Measurements from ENCODE around the gene TRMT112.
A peak's percentile ranks its signal among the peaks of the same experiment; 100 is the strongest.

The TRMT112 gene

DNA sequence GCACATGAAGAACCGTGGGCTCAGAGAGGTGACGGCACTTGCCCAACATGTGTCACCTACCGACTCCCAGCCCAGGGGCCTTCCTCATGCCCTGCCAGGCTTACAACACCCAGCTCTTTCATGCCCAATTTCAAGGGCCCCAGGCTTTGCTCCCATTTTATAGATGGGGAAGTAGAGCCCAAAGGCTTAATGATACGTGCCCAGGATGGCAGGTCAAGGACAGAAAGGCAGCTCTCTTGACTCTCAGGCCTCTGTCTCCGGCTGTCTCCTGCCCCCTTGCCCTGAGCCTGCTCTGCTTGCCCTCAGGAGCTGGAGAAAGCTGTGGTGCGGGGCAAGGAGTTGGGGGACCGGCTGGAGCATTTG is 31.6 kb upstream of the TRMT112 start:
- DNase-seq (ENCODE audit: low read depth), result no peak
- H3K4me3 ChIP-seq (ENCODE audit: low read depth, low read length), result no peak overlapping the region
- TF ChIP-seq CTCF (conservative IDR thresholded peaks at IDR 0.05; ENCODE audit: low read depth, low read length), result no peak

DNA sequence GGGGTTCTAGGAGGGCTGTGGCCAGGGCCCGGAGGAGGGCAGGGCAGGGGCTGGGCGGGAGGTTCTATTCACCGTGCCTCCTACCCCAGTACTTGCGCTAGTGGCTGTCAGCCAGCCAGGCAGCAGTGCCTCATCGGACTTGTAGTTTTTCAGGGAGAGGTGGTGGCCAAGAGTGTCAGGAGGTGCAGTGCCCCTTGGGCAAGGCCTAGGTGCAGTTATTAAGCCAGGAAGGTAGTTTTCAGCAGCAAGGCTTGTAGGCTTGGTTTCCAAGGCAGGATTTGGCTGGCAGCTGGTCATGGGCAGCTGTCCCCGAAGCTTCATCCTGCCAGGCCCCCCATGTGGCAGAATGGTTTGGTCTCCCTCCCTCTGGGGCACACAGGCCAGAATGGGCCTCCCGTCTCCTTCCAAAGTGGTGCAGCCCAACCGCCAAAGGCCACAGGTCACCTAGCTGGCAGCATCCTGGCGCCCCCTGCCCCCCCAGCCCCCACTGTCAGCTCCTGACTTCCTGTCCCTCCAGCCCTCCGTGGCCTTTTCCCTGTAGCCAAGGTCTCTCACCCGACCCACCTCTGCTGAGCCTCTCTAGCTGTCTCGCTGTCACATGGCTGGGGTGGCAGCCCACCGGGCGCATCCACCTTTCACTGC is 31.1 kb upstream of the TRMT112 start:
- no peak overlapping the region for H3K4me3 ChIP-seq (ENCODE audit: low read depth, low read length)
- TF ChIP-seq CTCF (conservative IDR thresholded peaks at IDR 0.05; ENCODE audit: low read depth, low read length), result no peak
- no peak for DNase-seq (ENCODE audit: low read depth)

DNA sequence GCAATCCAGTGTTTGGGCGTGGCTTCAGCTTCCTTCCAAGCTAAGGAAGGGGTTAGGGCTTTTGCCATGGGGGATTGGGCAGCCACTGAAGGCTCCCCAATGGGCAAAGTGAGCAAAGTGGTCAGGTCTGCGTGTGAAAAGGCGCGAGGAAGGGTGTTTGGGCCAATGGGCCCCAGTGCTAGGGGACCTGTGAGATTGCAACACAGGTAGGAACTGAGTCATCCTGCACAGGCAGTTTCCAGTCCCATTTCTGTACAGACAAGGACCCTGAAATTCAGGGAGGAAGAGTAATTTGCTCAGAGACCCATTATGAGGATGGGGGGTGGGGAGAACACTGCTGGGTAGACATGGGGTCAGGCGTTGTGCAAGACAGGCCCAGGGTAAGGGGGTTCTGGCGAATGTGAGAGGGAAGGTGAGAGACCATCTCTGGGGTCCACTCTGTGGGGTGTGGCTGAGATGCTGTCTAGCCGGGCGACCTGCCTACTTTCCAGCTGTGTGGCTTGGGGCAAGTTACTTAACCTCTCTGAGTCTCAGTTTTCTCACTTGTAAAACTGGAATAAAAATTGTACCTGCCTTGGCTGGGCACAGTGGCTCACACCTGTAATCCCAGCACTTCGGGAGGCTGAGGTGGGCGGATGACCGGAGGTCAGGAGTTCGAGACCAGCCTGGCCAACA is 30.0 kb upstream of the TRMT112 start:
- no peak overlapping the region for H3K4me3 ChIP-seq (ENCODE audit: low read depth, low read length)
- DNase-seq (ENCODE audit: low read depth), result peak; percentile 12

GRCh38 chr11:64344787-64345186 is 27.4 kb upstream of the TRMT112 start:
- H3K4me3 ChIP-seq (ENCODE audit: low read depth, low read length), result no peak overlapping the region
- TF ChIP-seq CTCF (conservative IDR thresholded peaks at IDR 0.05; ENCODE audit: low read depth, low read length), result no peak
- no peak for DNase-seq (ENCODE audit: low read depth)

More for the DNA sequence above, 30.0 kb upstream of the TRMT112 start:
- TF ChIP-seq CTCF (conservative IDR thresholded peaks at IDR 0.05; ENCODE audit: low read depth, low read length), result no peak

DNA sequence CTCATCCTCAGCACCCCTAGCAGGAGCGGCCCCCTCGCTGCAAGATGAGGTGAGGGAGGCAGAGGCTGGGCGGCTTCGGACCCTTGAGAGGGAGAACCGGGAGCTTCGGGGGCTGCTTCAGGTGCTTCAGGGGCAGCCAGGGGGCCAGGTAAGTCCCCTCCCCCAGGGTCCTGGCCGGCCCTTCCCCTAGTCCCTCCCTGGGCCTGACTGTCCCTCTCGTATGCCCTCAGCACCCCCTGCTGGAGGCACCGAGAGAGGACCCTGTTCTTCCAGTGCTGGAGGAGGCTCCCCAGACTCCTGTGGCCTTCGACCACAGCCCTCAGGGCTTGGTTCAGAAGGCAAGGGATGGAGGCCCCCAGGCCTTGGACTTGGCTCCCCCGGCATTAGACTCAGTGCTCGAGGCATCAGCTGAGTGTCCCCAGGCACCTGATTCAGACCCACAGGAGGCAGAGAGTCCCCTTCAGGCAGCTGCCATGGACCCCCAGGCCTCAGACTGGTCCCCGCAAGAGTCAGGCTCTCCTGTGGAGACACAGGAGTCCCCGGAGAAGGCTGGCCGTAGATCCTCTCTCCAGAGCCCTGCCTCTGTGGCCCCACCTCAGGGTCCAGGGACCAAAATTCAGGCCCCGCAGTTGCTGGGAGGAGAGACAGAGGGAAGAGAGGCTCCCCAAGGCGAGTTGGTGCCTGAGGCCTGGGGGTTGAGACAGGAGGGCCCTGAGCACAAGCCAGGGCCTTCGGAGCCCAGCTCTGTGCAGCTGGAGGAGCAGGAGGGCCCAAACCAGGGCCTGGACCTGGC is 26.6 kb upstream of the TRMT112 start:
- H3K4me3 ChIP-seq (ENCODE audit: low read depth, low read length), result no peak overlapping the region
- peak; percentile 39 for TF ChIP-seq CTCF (conservative IDR thresholded peaks at IDR 0.05; ENCODE audit: low read depth, low read length)
- no peak for DNase-seq (ENCODE audit: low read depth)

DNA sequence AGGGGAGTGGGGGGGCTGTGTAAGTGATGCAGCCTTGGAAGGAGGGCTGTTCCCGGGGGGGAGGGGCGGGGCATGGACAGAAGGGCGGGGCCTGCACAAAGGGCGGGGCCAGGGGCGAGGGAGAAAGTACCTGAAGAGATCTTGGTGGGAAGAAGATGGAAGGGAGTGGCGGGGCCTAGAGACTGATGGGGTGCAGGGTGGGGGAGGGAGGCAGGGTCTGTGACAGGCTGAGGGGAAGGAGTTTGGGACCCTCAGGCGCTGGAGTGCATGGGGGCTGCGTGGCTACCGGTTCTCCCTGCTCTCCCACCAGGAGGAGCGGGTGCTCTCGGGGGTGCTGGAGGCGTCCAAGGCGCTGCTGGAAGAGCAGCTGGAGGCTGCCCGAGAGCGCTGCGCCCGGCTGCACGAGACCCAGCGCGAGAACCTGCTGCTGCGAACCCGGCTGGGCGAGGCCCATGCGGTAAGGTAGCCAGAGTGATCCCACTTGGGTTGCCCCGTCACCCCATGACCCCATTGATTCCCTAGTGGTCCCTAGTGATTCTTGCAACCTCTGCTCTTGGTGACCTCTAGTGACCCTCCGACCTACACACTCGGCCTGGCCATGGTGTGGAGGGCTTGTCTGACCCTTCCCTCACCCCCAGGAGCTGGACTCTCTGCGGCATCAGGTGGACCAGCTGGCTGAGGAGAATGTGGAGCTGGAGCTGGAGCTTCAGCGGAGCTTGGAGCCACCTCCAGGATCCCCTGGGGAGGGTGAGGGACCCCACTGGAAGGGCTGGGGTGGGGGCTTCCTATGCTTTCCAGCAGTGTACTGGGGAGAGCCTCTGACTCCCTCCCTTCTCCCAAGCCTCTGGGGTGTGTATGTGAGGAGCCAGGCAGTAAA is 25.7 kb upstream of the TRMT112 start:
- peak overlapping the region; percentile 11 for H3K4me3 ChIP-seq (ENCODE audit: low read depth, low read length)
- no peak for DNase-seq (ENCODE audit: low read depth)

More for the DNA sequence above, 25.7 kb upstream of the TRMT112 start:
- no peak for TF ChIP-seq CTCF (conservative IDR thresholded peaks at IDR 0.05; ENCODE audit: low read depth, low read length)

Measured in choroid plexus epithelial cell (primary cell).